HG03342 (cell line): ENCODE measurements around the gene MRPS6.
A peak's percentile ranks its signal among the peaks of the same experiment; 100 is the strongest.

ENCODE experiments used
- ATAC-seq: cut with Tn5 transposase; IDR thresholded peaks from one replicate; pipeline ENCODE4 v1.9.1; 2021; ENCODE audit warnings: mild to moderate bottlenecking, moderate library complexity; ENCODE audit not compliant: unreplicated experiment

The MRPS6 gene

GRCh38 chr21:34073032-34073748 lies at the start of gene MRPS6, which contains the start of gene SLC5A3:
Gene MRPS6 (plus strand): TSS chr21:34073578. CDS start chr21:34073701, 123 bp downstream.
Gene SLC5A3 (plus strand): TSS chr21:34073578. CDS start chr21:34095199, 21,621 bp downstream.
- peak; percentile 76 for ATAC-seq

DNA sequence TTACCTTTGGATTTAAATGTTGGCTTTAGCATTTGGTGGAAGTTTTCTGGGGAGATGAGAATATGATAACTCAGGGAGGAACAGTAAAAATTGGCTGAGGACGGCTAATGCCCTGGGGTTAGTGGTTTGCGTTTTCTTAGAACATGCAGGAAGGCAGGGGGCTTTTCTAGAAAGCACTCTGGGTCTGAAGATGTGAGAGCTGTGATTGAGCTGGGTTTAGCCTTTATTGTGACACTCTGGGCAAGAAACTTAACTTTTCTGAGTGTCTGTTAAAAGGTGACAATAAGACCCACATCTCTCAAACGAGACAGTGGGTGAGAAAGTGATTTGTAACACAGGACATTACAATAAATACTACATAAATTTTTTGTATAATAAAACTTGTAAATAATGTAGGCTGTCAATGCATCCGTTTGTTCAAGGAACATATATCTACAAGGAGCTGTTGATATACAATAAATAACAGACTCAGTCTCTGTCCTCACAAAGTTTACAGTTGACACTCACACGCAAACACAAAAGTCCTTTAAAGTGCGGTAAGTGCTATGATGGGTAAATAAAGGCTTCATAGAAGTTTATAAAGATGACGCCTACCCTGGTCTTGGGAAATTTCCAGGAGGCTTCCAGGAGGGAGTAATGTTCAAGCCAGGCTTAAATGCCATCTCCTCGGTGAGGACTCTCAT lies 49.5 kb upstream of the MRPS6 start:
- no peak for ATAC-seq

- no peak for ATAC-seq
These were observed 49.0 kb upstream of the MRPS6 start for GRCh38 chr21:34024374-34024693.

DNA sequence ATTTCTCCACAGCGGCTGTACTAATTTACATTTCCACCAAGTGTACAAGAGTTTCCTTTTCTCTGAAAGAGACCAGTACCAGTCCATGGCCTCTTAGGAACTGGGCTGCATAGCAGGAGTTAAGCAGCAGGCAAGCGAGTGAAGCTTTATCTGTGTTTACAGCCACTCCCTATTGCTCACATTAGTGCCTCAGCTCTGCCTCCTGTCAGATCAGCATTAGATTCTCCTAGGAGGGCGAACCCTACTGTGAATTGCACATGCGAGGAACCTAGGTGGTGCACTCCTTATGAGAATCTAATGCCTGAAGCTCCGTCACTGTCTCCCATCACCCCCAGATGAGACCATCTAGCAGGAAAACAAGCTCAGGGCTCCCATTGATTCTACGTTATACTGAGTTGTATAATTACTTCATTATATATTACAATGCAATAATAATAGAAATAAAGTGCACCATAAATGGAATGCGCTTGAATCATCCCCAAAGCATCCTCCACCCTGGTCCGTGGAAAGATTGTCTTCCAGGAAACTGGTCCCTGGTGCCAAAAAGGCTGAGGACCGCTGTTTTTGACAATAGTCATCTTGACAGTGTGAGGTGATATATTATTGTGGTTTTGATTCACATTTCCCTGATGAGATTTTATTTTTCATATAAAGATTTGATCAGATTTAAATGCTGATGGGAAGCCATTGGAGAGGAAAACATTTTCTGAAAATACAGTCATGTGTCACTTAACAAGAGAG lies 45.5 kb upstream of the MRPS6 start:
- no peak for ATAC-seq

DNA sequence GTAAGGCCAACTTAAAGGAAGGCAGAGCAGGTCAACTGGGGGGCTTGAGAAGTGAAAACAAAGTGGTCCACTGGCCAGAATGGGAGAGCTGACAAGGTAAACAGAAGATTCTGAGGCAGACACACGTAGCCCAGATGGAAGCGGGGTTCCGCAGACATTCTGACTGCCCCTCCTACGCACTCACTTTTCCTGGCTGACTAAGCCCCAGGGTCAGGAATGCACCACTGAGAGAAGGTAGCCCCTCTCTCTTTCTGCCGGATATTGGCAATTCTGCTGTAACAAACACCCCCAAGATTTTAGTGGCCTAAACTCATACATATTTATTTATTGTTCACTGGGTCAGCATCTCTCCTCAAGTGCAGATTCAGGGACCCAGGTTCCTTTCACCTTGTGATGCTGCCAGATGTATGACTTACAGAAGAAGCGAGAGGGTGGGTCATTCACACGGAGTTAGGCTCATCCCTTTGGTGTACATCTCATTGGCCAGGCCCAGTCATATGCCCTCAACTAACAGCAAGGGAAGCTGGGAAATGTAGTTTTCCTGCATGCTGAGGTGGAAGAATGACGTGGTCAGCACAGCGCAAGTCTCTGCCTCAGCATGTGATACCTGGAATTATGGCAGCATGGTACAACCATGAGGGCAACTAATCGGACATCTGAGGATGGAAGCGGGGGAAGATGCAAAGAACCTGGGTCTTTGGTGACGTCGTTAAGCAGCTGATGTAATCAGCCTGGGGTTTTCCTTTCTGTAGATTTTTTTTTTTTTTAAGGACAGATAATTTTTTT lies 43.4 kb upstream of the MRPS6 start:
- ATAC-seq = peak; percentile 72

GRCh38 chr21:34031835-34032370 lies 41.5 kb upstream of the MRPS6 start:
- no peak for ATAC-seq

- no peak for ATAC-seq
These were observed 38.9 kb upstream of the MRPS6 start for GRCh38 chr21:34034369-34035014.

DNA sequence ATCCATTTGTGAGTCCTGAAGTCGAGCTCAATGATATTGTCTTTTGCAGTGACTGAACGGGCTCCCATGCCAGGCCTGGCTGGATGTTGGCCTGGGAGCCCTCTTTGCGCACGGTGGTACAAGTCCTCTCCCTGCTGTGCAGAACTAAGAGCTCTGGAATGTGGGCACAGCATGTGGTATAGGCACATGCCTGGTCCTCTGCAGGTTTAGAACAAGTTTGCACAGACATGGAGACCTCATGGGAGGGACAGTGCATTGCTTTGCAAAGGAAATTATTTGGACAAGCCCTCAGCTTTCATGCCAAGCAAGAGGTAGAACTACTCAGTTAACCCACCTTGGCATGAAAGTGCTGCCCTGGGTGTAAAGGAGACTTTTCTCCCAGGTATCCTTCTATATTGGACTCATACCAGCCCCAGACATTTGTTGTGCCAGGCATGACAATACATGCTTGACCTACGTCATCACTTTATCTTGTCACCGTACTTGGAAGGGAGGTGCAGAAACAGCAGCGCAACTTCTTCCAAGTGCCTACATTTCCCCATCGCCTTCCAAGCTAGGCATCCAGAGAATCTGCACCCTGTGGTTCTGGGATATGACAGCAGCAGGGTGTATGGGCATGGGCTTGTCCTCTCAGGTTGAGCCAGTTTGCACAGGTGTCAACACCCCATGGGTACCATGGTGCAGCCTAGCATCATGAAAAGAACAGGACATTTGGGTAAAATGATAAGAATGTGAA lies 37.6 kb upstream of the MRPS6 start:
- no peak for ATAC-seq

- ATAC-seq = no peak
These were observed 36.2 kb upstream of the MRPS6 start for GRCh38 chr21:34037009-34037795.

DNA sequence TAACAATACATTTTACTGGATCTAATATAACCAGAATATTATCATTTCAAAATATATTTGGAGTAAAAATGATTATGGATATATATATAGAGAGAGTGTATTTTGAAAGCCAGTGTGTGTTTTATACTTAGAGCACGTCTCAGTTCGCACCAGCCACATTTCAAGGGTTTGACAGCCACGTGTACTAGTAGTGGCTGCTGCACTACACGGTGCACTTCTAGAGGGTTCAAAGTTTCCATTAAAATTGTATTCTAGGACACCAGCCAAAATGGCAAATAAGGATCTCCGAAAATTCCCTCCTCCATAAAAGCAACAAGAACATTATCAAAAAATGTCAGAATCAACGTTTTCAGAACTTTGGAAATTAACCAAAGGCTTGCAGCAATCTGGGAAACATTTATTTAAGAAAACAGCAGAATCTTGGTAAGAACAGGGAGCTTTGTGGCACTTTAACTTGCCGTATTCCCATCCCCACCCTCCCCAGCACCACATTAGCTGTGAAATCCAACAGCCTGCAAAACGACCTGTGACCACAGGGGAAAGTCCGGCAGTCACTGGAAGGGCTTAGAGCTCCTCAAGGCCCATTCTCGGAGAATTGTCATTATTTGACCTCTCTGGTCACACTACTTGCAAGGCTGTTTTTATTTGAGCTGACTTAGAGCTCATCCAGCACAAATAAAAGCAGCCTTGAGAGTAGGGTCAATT lies 33.5 kb upstream of the MRPS6 start:
- no peak for ATAC-seq

- ATAC-seq = no peak
These were observed 30.6 kb upstream of the MRPS6 start for GRCh38 chr21:34042735-34043134.

DNA sequence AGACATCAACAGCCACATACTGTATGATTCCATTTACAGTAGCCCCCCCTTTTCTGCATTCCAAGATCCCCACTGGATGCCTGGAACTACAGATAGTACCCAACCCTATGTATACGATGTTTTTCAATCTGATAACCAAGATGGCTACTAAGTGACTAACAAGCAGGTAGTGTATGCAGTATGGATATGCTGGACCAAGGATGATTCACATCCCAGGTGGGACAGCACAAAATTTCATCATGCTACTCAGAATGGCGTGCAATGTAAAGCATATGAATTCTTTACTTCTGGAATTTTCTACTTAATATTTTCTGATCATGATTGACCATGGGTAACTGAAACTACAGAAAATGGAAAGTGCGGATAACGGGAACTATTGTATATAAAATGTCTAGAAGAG lies 30.0 kb upstream of the MRPS6 start:
- no peak for ATAC-seq

- no peak for ATAC-seq
These were observed 26.5 kb upstream of the MRPS6 start for GRCh38 chr21:34046917-34047316.

GRCh38 chr21:34047835-34048234 lies 25.5 kb upstream of the MRPS6 start:
- no peak for ATAC-seq

DNA sequence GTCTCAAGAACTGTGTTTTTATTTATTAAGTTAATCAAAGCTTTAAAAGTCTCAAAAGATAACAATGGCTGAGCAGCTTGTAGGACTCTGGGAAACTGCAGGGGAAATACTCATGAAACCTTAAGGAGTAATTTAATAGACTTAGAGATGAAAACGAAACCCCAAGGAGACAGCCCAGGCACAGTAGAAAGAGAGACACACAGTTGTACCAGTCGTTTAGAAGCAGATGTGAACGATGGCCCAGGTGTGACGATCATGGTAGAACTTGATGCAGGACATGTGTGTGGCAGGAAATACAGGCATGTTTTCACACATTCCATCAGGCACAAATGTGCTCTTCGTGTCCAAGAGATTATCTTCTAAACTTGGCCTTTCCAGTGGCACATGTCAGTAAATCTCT lies 21.2 kb upstream of the MRPS6 start:
- ATAC-seq = no peak

- no peak for ATAC-seq
These were observed 19.1 kb upstream of the MRPS6 start for GRCh38 chr21:34054259-34054658.

GRCh38 chr21:34055615-34056014 lies 17.8 kb upstream of the MRPS6 start:
- ATAC-seq = no peak

GRCh38 chr21:34061983-34062382 lies 11.4 kb upstream of the MRPS6 start:
- ATAC-seq = no peak
